ENCODE measurements around the gene CSMD2.

CSMD2 gene

DNA sequence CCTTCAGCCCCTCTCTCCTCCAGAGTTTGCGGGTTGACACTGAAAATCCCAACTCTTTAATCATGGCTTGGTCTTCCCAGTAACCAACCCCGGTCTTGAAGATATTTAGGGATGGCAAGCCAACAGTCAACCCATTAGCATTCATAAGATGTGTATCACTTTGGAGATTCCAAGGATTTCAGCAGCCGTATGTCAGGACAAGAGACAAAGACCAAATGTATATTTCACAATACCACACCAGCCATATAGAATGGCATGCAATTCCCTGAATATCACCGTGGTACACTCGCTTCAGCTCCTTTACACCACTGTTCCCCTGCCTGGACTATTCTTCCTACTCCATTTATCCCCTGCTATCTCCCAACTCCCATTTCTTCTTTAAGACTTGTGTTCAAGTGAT lies 109.2 kb downstream of the CSMD2 start:
- Histone ChIP-seq H3K27me3 (ENCODE audit: low read depth, low read length) (no peaks in the 10 kb centered on the region), H3K36me3 (replicated peaks; ENCODE audit: low read depth, low read length) (no peaks in the 10 kb centered on the region), H3K9ac (ENCODE audit: low read length) (no peak overlapping the region), H3K4me1 (ENCODE audit: low read length) (no peaks in the 10 kb centered on the region), H2AFZ (ENCODE audit: low read depth, low read length) (no peak overlapping the region), H4K20me1 (ENCODE audit: insufficient read depth, low read length) (no peaks in the 10 kb centered on the region), H3K79me2 (ENCODE audit: low read length) (no peaks in the 10 kb centered on the region), H3K4me2 (ENCODE audit: low read length) (no peak overlapping the region), H3K27ac (ENCODE audit: low read length) (no peak overlapping the region), H3K4me3 (ENCODE audit: low read length) (no peak overlapping the region), H3K9me3 (ENCODE audit: insufficient read depth, low read length) (no peaks in the 10 kb centered on the region)
- no peak for TF ChIP-seq EZH2phosphoT487 (IDR thresholded peaks at IDR 0.05; ENCODE audit: low read depth)
- TF ChIP-seq, protein P1, sequence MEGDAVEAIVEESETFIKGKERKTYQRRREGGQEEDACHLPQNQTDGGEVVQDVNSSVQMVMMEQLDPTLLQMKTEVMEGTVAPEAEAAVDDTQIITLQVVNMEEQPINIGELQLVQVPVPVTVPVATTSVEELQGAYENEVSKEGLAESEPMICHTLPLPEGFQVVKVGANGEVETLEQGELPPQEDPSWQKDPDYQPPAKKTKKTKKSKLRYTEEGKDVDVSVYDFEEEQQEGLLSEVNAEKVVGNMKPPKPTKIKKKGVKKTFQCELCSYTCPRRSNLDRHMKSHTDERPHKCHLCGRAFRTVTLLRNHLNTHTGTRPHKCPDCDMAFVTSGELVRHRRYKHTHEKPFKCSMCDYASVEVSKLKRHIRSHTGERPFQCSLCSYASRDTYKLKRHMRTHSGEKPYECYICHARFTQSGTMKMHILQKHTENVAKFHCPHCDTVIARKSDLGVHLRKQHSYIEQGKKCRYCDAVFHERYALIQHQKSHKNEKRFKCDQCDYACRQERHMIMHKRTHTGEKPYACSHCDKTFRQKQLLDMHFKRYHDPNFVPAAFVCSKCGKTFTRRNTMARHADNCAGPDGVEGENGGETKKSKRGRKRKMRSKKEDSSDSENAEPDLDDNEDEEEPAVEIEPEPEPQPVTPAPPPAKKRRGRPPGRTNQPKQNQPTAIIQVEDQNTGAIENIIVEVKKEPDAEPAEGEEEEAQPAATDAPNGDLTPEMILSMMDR (IDR thresholded peaks at IDR 0.05; ENCODE audit: low read depth, low read length): no peak

DNA sequence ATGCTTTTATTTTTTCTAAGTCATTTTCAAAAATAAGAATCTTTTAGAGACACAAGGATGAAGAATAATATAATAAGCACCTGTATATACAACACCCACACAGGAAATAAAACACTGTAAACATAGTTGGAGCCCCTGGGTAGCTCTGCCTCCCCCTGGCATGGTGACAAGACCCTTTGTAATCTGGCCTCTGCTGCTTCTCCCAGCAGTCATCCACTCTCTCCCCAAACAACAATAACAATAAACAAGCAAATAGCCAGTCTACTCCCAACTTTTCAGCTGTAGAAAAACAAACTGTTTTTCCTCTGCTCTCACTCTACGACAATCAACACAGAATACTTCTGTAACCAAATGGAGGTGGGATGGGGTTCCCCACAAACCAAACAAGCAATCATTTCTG lies 110.1 kb downstream of the CSMD2 start:
- no peaks in the 10 kb centered on the region for H3K79me2 ChIP-seq (ENCODE audit: low read length)
- H3K36me3 ChIP-seq (replicated peaks; ENCODE audit: low read depth, low read length): no peaks in the 10 kb centered on the region
- H3K4me2 ChIP-seq (ENCODE audit: low read length): no peak overlapping the region
- H3K9ac ChIP-seq (ENCODE audit: low read length): no peak overlapping the region
- H3K4me3 ChIP-seq (ENCODE audit: low read length): no peak overlapping the region
- H3K4me1 ChIP-seq (ENCODE audit: low read length): no peaks in the 10 kb centered on the region
- TF ChIP-seq, protein P1 (IDR thresholded peaks at IDR 0.05; ENCODE audit: low read depth, low read length): no peak
- no peak for TF ChIP-seq EZH2phosphoT487 (IDR thresholded peaks at IDR 0.05; ENCODE audit: low read depth)
- H3K27me3 ChIP-seq (ENCODE audit: low read depth, low read length): no peaks in the 10 kb centered on the region
- H2AFZ ChIP-seq (ENCODE audit: low read depth, low read length): no peak overlapping the region
- H3K27ac ChIP-seq (ENCODE audit: low read length): no peak overlapping the region
- no peaks in the 10 kb centered on the region for H3K9me3 ChIP-seq (ENCODE audit: insufficient read depth, low read length)
- no peaks in the 10 kb centered on the region for H4K20me1 ChIP-seq (ENCODE audit: insufficient read depth, low read length)

DNA sequence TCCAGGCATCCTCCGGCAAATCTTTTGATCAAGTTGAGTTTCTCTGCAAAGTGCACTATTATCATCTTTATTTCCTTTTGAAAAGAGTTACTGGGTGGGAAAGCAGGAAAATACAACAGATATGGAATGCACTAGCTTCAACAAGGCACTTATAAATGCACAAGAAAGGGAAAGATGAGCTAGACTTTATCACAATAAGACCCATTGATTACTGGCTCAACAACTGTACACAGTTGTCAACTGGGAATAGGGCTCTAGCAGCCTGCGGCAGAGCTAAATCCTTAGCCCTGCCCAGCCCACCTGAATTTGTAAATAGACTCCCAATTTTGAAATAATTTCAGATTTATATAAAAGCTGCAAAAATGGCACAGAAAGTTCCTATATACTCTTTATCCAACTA lies 111.4 kb downstream of the CSMD2 start:
- Histone ChIP-seq H3K4me1 (ENCODE audit: low read length) (no peaks in the 10 kb centered on the region), H4K20me1 (ENCODE audit: insufficient read depth, low read length) (no peaks in the 10 kb centered on the region), H3K4me2 (ENCODE audit: low read length) (no peak overlapping the region), H2AFZ (ENCODE audit: low read depth, low read length) (no peak overlapping the region), H3K27ac (ENCODE audit: low read length) (no peak overlapping the region), H3K9ac (ENCODE audit: low read length) (no peak overlapping the region), H3K79me2 (ENCODE audit: low read length) (no peaks in the 10 kb centered on the region), H3K36me3 (replicated peaks; ENCODE audit: low read depth, low read length) (no peaks in the 10 kb centered on the region), H3K4me3 (ENCODE audit: low read length) (no peak overlapping the region), H3K9me3 (ENCODE audit: insufficient read depth, low read length) (no peaks in the 10 kb centered on the region), H3K27me3 (ENCODE audit: low read depth, low read length) (no peaks in the 10 kb centered on the region)
- no peak for TF ChIP-seq EZH2phosphoT487 (IDR thresholded peaks at IDR 0.05; ENCODE audit: low read depth)
- TF ChIP-seq, protein P1 (IDR thresholded peaks at IDR 0.05; ENCODE audit: low read depth, low read length): no peak

DNA sequence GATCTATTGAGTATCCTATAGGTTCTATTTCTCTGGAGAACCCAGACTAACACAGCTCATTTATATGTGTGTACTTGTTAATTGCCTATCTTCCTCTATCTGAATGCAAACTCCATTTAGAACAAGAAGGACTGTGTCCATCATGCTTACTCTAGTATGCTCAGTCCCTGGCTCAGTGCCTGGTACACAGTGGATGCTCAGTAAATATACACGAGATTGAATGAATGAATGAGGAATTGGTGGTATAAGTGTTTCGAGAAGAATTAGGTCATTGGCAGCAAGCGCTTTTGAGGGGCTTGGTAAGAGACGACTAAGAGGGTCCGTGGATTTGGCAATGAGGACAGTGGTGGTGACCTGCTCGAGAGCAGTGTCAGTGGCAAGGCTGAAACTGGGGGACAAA lies 112.5 kb downstream of the CSMD2 start:
- Histone ChIP-seq H3K27me3 (ENCODE audit: low read depth, low read length) (no peaks in the 10 kb centered on the region), H4K20me1 (ENCODE audit: insufficient read depth, low read length) (no peaks in the 10 kb centered on the region), H2AFZ (ENCODE audit: low read depth, low read length) (no peak overlapping the region), H3K36me3 (replicated peaks; ENCODE audit: low read depth, low read length) (no peaks in the 10 kb centered on the region), H3K4me2 (ENCODE audit: low read length) (no peak overlapping the region), H3K9ac (ENCODE audit: low read length) (no peak overlapping the region), H3K4me3 (ENCODE audit: low read length) (no peak overlapping the region), H3K79me2 (ENCODE audit: low read length) (no peaks in the 10 kb centered on the region), H3K4me1 (ENCODE audit: low read length) (no peaks in the 10 kb centered on the region), H3K27ac (ENCODE audit: low read length) (no peak overlapping the region), H3K9me3 (ENCODE audit: insufficient read depth, low read length) (no peaks in the 10 kb centered on the region)
- TF ChIP-seq EZH2phosphoT487 (IDR thresholded peaks at IDR 0.05; ENCODE audit: low read depth): no peak
- TF ChIP-seq, protein P1 (IDR thresholded peaks at IDR 0.05; ENCODE audit: low read depth, low read length): no peak
